ENCODE results near the gene MICAL2.

The MICAL2 gene

DNA sequence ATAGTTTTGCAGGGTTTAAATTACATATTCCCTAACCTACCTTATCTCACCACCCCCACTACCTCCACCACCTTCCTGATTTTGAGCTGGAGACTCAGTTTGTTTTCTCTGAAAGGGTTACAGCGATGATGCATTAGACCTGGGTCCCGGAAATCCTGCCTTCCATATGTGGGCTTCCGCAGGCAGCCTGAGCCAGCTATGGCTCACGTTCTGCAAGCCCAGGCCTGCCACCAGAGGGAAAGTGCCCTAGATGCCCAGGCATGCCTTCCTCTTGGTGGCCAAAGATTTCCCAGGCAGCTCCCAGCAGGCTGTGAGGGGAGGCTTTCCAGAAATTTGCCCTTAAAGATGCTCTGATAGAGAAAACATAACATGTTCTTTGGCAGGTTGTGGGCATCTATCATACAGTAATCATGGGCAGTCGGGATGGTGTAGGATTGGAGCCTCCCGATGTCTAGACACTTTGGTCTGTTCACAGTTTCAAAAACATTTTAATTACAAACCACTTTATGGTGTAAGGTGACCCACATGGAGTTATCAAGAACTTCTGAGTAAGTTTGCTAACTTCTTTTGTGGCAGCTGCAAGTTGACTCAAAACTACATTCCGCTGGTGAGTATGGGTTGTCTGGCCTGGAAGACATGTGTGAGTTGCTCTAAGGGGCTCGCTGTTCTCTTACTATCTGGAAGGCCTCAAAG lies 79.3 kb downstream of the MICAL2 start:
- no peak overlapping the region for H3K27ac Mint-ChIP-seq
- DNase-seq: no peak
- H3K36me3 Mint-ChIP-seq (ENCODE audit: low read depth): no peaks in the 10 kb centered on the region
- peaks cover 8% of the 10 kb centered on the region for H3K27me3 Mint-ChIP-seq (ENCODE audit: low read depth, poor library complexity)
- peaks cover 17% of the 10 kb centered on the region for H3K4me1 Mint-ChIP-seq
- no peaks in the 10 kb centered on the region for H3K9me3 Mint-ChIP-seq
- no peak overlapping the region for H3K4me3 Mint-ChIP-seq
- TF ChIP-seq, protein P1, sequence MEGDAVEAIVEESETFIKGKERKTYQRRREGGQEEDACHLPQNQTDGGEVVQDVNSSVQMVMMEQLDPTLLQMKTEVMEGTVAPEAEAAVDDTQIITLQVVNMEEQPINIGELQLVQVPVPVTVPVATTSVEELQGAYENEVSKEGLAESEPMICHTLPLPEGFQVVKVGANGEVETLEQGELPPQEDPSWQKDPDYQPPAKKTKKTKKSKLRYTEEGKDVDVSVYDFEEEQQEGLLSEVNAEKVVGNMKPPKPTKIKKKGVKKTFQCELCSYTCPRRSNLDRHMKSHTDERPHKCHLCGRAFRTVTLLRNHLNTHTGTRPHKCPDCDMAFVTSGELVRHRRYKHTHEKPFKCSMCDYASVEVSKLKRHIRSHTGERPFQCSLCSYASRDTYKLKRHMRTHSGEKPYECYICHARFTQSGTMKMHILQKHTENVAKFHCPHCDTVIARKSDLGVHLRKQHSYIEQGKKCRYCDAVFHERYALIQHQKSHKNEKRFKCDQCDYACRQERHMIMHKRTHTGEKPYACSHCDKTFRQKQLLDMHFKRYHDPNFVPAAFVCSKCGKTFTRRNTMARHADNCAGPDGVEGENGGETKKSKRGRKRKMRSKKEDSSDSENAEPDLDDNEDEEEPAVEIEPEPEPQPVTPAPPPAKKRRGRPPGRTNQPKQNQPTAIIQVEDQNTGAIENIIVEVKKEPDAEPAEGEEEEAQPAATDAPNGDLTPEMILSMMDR (IDR thresholded peaks at IDR 0.05): no peak

DNA sequence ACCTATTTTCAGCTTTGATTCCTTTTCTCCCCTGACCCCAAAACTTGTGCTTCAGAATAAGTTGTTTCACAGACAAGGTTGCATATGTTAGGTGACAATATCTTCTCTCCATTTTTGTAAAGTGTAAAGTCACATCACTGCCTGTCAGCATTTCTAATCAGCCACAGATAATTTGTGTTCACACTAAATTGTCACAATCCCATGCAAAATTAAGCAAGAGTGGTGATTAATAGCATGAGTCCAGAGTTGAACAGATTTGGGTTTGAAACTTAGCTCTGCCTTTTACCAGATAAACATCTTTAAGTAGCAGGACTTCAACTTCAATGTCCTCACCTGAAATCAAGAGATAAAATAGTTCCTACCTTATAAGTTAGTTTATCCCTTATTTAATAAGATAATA lies 80.1 kb downstream of the MICAL2 start:
- TF ChIP-seq, protein P1 (IDR thresholded peaks at IDR 0.05): no peak
- no peaks in the 10 kb centered on the region for H3K9me3 Mint-ChIP-seq
- H3K27ac Mint-ChIP-seq: no peak overlapping the region
- no peaks in the 10 kb centered on the region for H3K36me3 Mint-ChIP-seq (ENCODE audit: low read depth)
- H3K27me3 Mint-ChIP-seq (ENCODE audit: low read depth, poor library complexity): peaks cover 8% of the 10 kb centered on the region
- no peak overlapping the region for H3K4me3 Mint-ChIP-seq
- no peak for DNase-seq
- peaks cover 15% of the 10 kb centered on the region for H3K4me1 Mint-ChIP-seq

DNA sequence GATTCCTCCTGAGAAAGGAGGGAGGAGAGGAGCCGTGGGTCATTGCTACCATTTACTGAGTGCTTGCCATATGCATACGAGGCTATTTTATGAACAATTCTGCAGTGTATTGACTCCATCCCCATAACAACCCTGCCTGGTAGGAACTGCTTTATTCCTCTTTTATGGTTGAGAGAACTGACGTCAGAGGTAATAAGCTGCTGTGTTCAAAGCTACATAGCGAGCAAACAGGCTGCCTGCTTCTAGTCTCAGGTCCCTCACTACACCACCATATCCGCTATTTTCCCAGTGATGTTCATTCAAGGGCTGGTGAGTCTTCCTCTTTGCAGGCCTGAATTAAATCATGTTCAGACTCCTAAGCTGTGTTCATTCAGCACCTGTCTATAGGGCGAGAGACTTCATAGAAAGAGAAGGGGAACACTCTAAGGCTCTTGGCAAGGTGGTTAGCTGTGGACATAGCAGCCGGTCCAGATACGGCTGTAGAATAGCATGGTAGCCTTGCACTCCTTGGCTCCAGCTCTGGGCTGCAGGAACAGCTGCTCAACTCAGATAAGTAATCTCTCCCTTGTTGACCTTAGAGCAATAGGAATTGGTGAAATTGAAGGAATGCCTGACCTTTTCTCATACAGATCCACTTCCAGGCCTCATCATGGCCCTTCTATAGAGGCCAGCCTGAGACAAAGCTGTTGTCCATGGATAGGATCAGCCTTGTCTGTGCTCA lies 82.6 kb downstream of the MICAL2 start:
- H3K27me3 Mint-ChIP-seq (ENCODE audit: low read depth, poor library complexity): peaks cover 12% of the 10 kb centered on the region
- TF ChIP-seq, protein P1 (IDR thresholded peaks at IDR 0.05): no peak
- no peak overlapping the region for H3K4me3 Mint-ChIP-seq
- DNase-seq: no peak
- H3K9me3 Mint-ChIP-seq: no peaks in the 10 kb centered on the region
- no peak overlapping the region for H3K27ac Mint-ChIP-seq
- no peaks in the 10 kb centered on the region for H3K36me3 Mint-ChIP-seq (ENCODE audit: low read depth)
- peaks cover 13% of the 10 kb centered on the region for H3K4me1 Mint-ChIP-seq

DNA sequence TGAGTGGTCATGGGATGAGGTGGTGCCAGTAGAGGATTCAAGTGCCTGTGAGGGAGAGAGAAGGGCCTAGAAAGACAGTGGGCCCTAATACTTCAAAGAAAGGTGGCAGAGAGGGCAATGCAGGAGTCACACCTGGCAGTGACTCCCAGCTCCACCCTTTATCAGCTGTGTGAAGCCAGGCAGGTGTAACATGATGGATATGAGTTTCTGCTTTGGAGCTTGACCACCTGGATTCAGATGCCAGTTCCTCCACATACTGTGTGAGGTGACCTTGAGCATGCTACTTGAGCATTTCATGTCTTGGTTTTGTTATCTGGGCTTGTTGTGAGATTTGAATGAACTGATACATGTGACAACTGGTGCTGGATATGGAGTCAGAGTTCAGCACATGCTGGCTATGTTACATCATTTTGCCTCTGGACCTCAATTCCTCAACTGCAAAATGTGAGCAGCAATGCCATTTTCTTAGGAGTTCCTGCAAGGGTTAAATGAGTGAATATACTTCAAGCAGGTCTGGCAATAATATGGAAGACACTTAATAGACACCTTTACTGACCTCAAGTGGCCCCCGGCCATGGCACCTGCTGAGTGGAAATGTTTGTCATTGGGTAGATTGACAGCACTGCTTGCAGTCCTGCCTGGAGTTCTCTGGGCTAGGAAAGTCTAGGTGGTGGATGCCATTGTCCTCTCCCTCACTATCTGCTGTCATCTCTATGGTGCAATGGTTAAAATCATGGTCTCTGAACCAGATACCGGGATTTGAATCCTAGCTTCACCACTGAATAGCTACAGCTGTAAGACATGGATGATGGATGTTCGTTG lies 83.3 kb downstream of the MICAL2 start:
- Mint-ChIP-seq H3K9me3 (no peaks in the 10 kb centered on the region), H3K27ac (no peak overlapping the region), H3K4me3 (no peak overlapping the region), H3K4me1 (peaks cover 13% of the 10 kb centered on the region), H3K27me3 (ENCODE audit: low read depth, poor library complexity) (peaks cover 12% of the 10 kb centered on the region), H3K36me3 (ENCODE audit: low read depth) (no peaks in the 10 kb centered on the region)
- no peak for DNase-seq
- TF ChIP-seq, protein P1 (IDR thresholded peaks at IDR 0.05): no peak

DNA sequence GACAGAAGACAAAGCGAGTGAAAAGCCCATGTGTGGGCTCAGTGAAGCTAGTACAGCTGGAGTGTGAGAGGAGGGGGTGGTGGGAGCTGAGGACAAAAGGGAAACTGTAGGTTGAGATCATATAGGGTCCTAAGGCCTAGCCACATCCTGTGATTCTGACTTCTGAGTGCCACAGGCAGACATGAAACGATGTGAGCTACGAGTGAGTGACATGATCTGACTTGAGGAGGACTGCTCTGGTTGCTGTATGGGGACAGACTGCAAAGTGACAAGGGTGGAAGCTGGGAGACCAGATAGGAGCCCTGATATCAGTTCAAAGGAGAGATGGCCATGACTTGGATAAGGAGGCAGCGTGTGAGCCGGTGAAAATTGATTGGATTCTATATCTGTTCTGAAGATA lies 85.4 kb downstream of the MICAL2 start:
- TF ChIP-seq, protein P1 (IDR thresholded peaks at IDR 0.05): no peak
- H3K27ac Mint-ChIP-seq: no peak overlapping the region
- peaks cover 15% of the 10 kb centered on the region for H3K4me1 Mint-ChIP-seq
- no peaks in the 10 kb centered on the region for H3K9me3 Mint-ChIP-seq
- H3K4me3 Mint-ChIP-seq: no peak overlapping the region
- H3K36me3 Mint-ChIP-seq (ENCODE audit: low read depth): no peaks in the 10 kb centered on the region
- no peak for DNase-seq
- H3K27me3 Mint-ChIP-seq (ENCODE audit: low read depth, poor library complexity): peaks cover 15% of the 10 kb centered on the region

All from nephron progenitor cell (in vitro differentiated cells).